MM.1S (cell line): ENCODE data around the gene ZNF438.

Source experiments
- DNase-seq: peaks from one replicate; pipeline ENCODE4 v3.0.0-alpha.2; 2015
- H2AFZ ChIP-seq: fragments of 300-600 bp; sonication (generic); 2 replicates; pipeline ENCODE4 v1.6.0; 2016; ENCODE audit warnings: antibody characterized with exemption, low read length
- H3F3A ChIP-seq: fragments of 300-600 bp; sonication (generic); 2 replicates; pipeline ENCODE4 v1.6.1; 2016; ENCODE audit warnings: mild to moderate bottlenecking, antibody characterized with exemption, low read length, moderate library complexity, mixed read lengths; ENCODE audit not compliant: insufficient read depth
- H3K27ac ChIP-seq: fragments of 300-600 bp; sonication (generic); 2 replicates; pipeline ENCODE4 v1.5.1; 2016; ENCODE audit warnings: mild to moderate bottlenecking, low read length
- H3K27me3 ChIP-seq: fragments of 300-600 bp; sonication (generic); replicated peaks from 2 replicates; pipeline ENCODE4 v1.6.0; 2016; ENCODE audit warnings: low read length; ENCODE audit not compliant: insufficient read depth
- H3K36me3 ChIP-seq: fragments of 300-600 bp; sonication (generic); replicated peaks from 2 replicates; pipeline ENCODE4 v1.6.1; 2016; ENCODE audit warnings: mild to moderate bottlenecking, low read length, mixed read lengths; ENCODE audit not compliant: insufficient read depth
- H3K4me1 ChIP-seq: fragments of 300-600 bp; sonication (generic); 2 replicates; pipeline ENCODE4 v1.6.1; 2016; ENCODE audit warnings: low read length, mixed read lengths
- H3K4me2 ChIP-seq: fragments of 300-600 bp; sonication (generic); 2 replicates; pipeline ENCODE4 v1.6.0; 2016; ENCODE audit warnings: low read depth, low read length
- H3K4me3 ChIP-seq: fragments of 300-600 bp; sonication (generic); 2 replicates; pipeline ENCODE4 v1.5.1; 2016; ENCODE audit warnings: low read length, mixed read lengths
- H3K79me2 ChIP-seq: fragments of 300-600 bp; sonication (generic); 2 replicates; pipeline ENCODE4 v1.6.1; 2016; ENCODE audit warnings: mixed run types, low read length, mixed read lengths
- H3K9ac ChIP-seq: fragments of 300-600 bp; sonication (generic); 2 replicates; pipeline ENCODE4 v1.6.1; 2016; ENCODE audit warnings: low read length, mixed read lengths
- H3K9me2 ChIP-seq: fragments of 300-600 bp; sonication (generic); replicated peaks from 2 replicates; pipeline ENCODE4 v1.6.1; 2016; ENCODE audit warnings: mild to moderate bottlenecking, low read length, mixed read lengths; ENCODE audit not compliant: insufficient read depth
- H3K9me3 ChIP-seq: fragments of 300-600 bp; sonication (generic); replicated peaks from 2 replicates; pipeline ENCODE4 v1.6.1; 2016; ENCODE audit warnings: mild to moderate bottlenecking, low read length, mixed read lengths; ENCODE audit not compliant: insufficient read depth
- H4K20me1 ChIP-seq: fragments of 300-600 bp; sonication (generic); 2 replicates; pipeline ENCODE4 v1.6.1; 2016; ENCODE audit warnings: mild to moderate bottlenecking, low read length, moderate library complexity, mixed read lengths; ENCODE audit not compliant: insufficient read depth
- CTCF ChIP-seq: fragments of 300-600 bp; sonication (generic); IDR thresholded peaks from 2 replicates; pipeline ENCODE4 v1.5.1; 2016; ENCODE audit warnings: antibody characterized with exemption, low read length, mixed read lengths
- EZH2 ChIP-seq: fragments of 300-600 bp; sonication (generic); optimal IDR thresholded peaks from 2 replicates; pipeline ENCODE3; 2017; ENCODE audit warnings: low read depth, mild to moderate bottlenecking, antibody characterized with exemption, low read length, mixed read lengths
- EZH2phosphoT487 ChIP-seq: fragments of 300-600 bp; sonication (generic); IDR thresholded peaks from 2 replicates; pipeline ENCODE4 v1.6.1; 2018; ENCODE audit warnings: antibody characterized with exemption, low read length

The ZNF438 gene

GRCh38 chr10:30835146-30835545 is 196.5 kb downstream of the ZNF438 start:
- Histone ChIP-seq H3K9me3 (no peaks in the 10 kb centered on the region), H3K4me1 (no peaks in the 10 kb centered on the region), H4K20me1 (no peaks in the 10 kb centered on the region), H3K27me3 (no peaks in the 10 kb centered on the region), H3K4me2 (no peak overlapping the region), H3K27ac (no peak overlapping the region), H3K4me3 (no peak overlapping the region), H3K9ac (no peak overlapping the region), H3F3A (no peaks in the 10 kb centered on the region), H3K36me3 (no peaks in the 10 kb centered on the region), H2AFZ (no peak overlapping the region), H3K79me2 (no peaks in the 10 kb centered on the region), H3K9me2 (no peaks in the 10 kb centered on the region)
- no peak for DNase-seq
- TF ChIP-seq EZH2 (no peak), CTCF (no peak), EZH2phosphoT487 (no peak)

- H3K9me3 ChIP-seq, result no peaks in the 10 kb centered on the region
- no peaks in the 10 kb centered on the region for H3K4me1 ChIP-seq
- H3K27ac ChIP-seq, result no peak overlapping the region
- H2AFZ ChIP-seq, result no peak overlapping the region
- H3K79me2 ChIP-seq, result no peaks in the 10 kb centered on the region
- H3K27me3 ChIP-seq, result no peaks in the 10 kb centered on the region
- H3K4me2 ChIP-seq, result no peak overlapping the region
- H3K9me2 ChIP-seq, result no peaks in the 10 kb centered on the region
- H3K9ac ChIP-seq, result no peak overlapping the region
- H3F3A ChIP-seq, result no peaks in the 10 kb centered on the region
- DNase-seq, result no peak
- no peaks in the 10 kb centered on the region for H3K36me3 ChIP-seq
- no peak overlapping the region for H3K4me3 ChIP-seq
- TF ChIP-seq EZH2 (no peak), EZH2phosphoT487 (no peak), CTCF (no peak)
- H4K20me1 ChIP-seq, result no peaks in the 10 kb centered on the region
These were observed 197.0 kb downstream of the ZNF438 start for GRCh38 chr10:30834651-30835050.

GRCh38 chr10:30834153-30834552 is 197.5 kb downstream of the ZNF438 start:
- no peak overlapping the region for H3K27ac ChIP-seq
- no peaks in the 10 kb centered on the region for H4K20me1 ChIP-seq
- no peak for DNase-seq
- H3K27me3 ChIP-seq, result no peaks in the 10 kb centered on the region
- H3K36me3 ChIP-seq, result no peaks in the 10 kb centered on the region
- no peaks in the 10 kb centered on the region for H3K4me1 ChIP-seq
- H3K9ac ChIP-seq, result no peak overlapping the region
- no peaks in the 10 kb centered on the region for H3K9me3 ChIP-seq
- H3K79me2 ChIP-seq, result no peaks in the 10 kb centered on the region
- H3K9me2 ChIP-seq, result no peaks in the 10 kb centered on the region
- TF ChIP-seq CTCF, result no peak
- no peak for TF ChIP-seq EZH2
- no peak for TF ChIP-seq EZH2phosphoT487
- no peak overlapping the region for H3K4me2 ChIP-seq
- no peaks in the 10 kb centered on the region for H3F3A ChIP-seq
- no peak overlapping the region for H2AFZ ChIP-seq
- no peak overlapping the region for H3K4me3 ChIP-seq
